GM12875 (cell line): Measurements from ENCODE around the gene TRAF3.
"Not testable (repeated sequence)": the region's sequence is repeated elsewhere in the genome, so short reads cannot be mapped to it uniquely, and the experiment has no call there.

Experiments used
- H3K4me3 ChIP-seq: one replicate; pipeline ENCODE4 v1.5.1; 2011; ENCODE audit warnings: low read depth, low read length, control low read depth
- CTCF ChIP-seq: IDR thresholded peaks from 2 replicates; pipeline ENCODE4 v1.5.1; 2011; ENCODE audit warnings: low read depth, mild to moderate bottlenecking, control low read depth, inconsistent platforms, low read length, moderate library complexity, borderline replicate concordance; ENCODE audit not compliant: insufficient read depth

The TRAF3 gene

DNA sequence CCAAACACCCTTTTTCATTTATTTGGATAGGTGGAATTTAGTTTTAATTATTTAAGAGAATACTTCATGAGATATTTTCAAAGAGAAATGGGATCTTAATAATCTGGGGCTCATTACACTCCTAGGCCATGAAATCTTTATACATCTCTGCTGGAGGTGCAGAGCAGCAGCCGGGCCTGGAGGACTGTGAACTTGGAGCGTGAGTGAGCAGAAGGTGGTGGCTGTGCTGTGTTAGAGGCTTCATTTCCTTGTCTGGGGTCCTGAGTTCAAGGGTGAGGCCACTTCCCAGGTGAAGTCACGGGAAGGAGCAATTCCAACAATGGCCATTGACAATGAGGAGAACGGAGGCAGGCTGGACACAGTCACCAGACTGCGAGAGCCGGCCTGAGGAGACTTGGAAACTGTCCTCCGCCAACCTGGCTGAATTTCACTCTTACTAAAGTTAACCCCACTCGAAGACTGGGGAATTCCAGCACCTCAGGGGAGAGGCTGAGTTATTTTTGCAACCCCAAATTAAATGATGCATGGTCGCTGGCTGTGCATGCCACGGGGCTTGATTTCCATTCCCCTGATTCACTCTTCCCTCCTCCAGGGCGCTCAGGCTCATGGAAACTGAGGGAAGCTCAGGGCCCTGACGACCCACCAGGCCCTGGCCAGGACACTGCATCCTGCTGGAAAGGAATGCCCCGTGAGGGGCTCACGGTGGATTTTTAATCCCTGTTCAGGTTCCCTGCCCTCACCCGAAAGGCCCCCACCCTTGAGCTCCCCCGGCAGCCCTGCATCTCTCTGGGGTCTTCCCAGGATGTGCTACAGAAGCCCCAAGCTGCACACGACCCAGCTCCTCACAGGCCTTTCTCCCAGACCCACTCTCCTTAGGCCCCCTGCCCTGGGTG is 22.6 kb upstream of the TRAF3 start:
- no peak for TF ChIP-seq CTCF
- no peak overlapping the region for H3K4me3 ChIP-seq

DNA sequence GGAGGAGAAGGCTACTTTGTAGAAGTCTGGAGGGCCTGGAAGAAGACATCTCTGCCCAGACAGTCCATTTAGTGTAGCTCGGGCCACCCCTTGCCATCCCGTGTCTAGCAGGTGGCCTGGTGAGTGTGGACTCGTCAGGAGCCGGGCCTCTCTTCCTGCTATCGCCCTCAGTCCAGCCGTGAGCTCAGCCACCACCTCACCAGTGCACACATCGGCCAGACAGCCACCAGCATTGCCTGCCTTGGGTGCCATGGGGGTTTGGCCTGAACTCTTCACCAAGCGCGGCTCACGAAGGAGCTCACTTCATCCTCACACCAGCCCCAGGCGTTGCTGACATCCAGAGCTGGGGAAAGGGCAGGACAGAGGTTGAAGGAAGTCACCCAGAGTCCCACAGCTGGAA is 19.6 kb upstream of the TRAF3 start:
- TF ChIP-seq CTCF: no peak
- no peak overlapping the region for H3K4me3 ChIP-seq

DNA sequence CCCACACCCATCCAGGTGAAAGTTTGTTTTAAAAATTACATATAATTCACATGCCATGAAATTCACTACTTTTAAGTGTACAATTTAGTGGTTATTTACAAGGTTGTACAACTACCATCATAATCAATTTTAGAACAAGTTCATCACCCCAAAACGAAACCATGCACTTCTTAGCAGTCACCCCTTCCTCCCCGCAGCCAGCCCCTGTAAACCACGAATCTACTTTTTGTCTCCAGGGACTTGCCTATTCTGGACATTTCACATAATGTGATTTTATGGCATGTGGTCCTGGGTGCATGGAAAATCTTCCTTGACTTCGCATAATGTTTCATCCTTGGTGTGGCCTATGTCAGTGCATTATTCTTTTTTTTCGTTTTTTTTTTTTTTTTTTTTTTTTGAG is 19.2 kb upstream of the TRAF3 start:
- TF ChIP-seq CTCF: no peak

GRCh38 chr14:102759456-102760187 is 17.6 kb upstream of the TRAF3 start:
- no peak overlapping the region for H3K4me3 ChIP-seq
- no peak for TF ChIP-seq CTCF

More for the DNA sequence above, 19.2 kb upstream of the TRAF3 start:
- H3K4me3 ChIP-seq: no peak overlapping the region

GRCh38 chr14:102760496-102761193 is 16.6 kb upstream of the TRAF3 start:
- TF ChIP-seq CTCF: no peak
- no peak overlapping the region for H3K4me3 ChIP-seq

- TF ChIP-seq CTCF: no peak
- no peak overlapping the region for H3K4me3 ChIP-seq
These were observed 16.0 kb upstream of the TRAF3 start for GRCh38 chr14:102761206-102761605.

- H3K4me3 ChIP-seq: no peak overlapping the region
- no peak for TF ChIP-seq CTCF
These were observed 13.0 kb upstream of the TRAF3 start for GRCh38 chr14:102764220-102764671.

DNA sequence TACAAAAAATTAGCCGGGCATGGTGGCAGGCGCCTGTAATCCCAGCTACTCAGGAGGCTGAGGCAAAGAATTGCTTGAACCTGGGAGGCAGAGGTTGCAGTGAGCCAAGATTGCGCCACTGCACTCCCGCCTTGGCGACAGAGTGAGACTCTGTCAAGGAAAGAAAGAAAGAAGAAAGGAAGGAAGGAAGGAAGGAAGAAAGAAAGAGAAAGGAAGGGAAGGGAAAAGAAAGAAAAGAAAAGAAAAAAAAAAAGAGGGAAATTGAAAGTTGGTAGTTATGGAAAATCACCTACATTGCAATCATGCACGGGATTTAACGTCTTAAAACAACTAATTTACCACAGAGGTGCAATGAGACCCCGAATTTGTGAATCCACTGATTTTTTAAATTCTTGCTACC is 11.5 kb upstream of the TRAF3 start:
- not testable (repeated sequence) for H3K4me3 ChIP-seq
